HepG2 (cell line): Measurements from ENCODE around the gene ASB14. TPM values are rescaled to one million over a fixed set of nuclear protein-coding genes. Genes with fewer than 3 reads are reported as not detected.

Experiments used
- ATAC-seq: fragments of 200-7000 bp; cut with Tn5 transposase; 3 replicates; pipeline ENCODE4 v1.9.1; 2020; ENCODE audit warnings: mild to moderate bottlenecking, moderate library complexity
- BruUV-seq: library from RNA; stranded (reverse); fragments of 400-500 nt; replicated peaks from 2 replicates; lab custom pipeline; 2021; lab: Mats Ljungman, UMichigan
- CTCF ChIA-PET: fragments of 300-600 bp; formaldehyde crosslinking; extraction: SDS; loops from one replicate; lab custom pipeline; 2021; ENCODE audit warnings: low total read pairs, inconsistent platforms, low intra/inter-chr PET ratio; lab: Yijun Ruan, JAX
- POLR2A ChIA-PET: fragments of 350-600 bp; sonication (Branson Sonifier 250); formaldehyde crosslinking; loops from one replicate; lab custom pipeline; 2020; ENCODE audit warnings: antibody characterized with exemption, inconsistent platforms; lab: Yijun Ruan, JAX
- DNase-seq: peaks from one replicate; pipeline ENCODE4 v3.0.0-alpha.2; 2015; ENCODE audit warnings: low spot score
- FAIRE-seq: peaks from 3 replicates; lab custom pipeline; 2011; peaks lifted over from hg19 to GRCh38; lab: Jason Lieb, UNC
- H2AFZ ChIP-seq: one replicate; pipeline ENCODE4 v1.6.1; 2011; ENCODE audit warnings: low read length, inconsistent platforms
- H3K27ac ChIP-seq: fragments of 300-600 bp; 3 replicates; pipeline ENCODE4 v1.8.0; 2011; ENCODE audit warnings: mixed run types, mild to moderate bottlenecking, mixed read lengths, low read length, inconsistent platforms; ENCODE audit not compliant: insufficient read depth; ENCODE audit errors: extremely low read length
- H3K27me3 ChIP-seq, 2 experiments: fragments of 200-600 bp in 1 of 2; 2 replicates in 1 of 2; 3 replicates in 1 of 2; pipeline versions ENCODE4 v1.6.0 to v1.8.0; 2011; ENCODE audit warnings: low read length in 2 of 2, mild to moderate bottlenecking in 2 of 2, moderate library complexity in 2 of 2, inconsistent platforms in 1 of 2; ENCODE audit not compliant: insufficient read depth in 2 of 2, control insufficient read depth in 1 of 2
- H3K36me3 ChIP-seq, 2 experiments: fragments of 200-600 bp in 1 of 2; replicated peaks in 1 of 2; 2 replicates in 1 of 2; 3 replicates in 1 of 2; pipeline versions ENCODE4 v1.5.1 to v1.8.0; 2011; ENCODE audit warnings: low read length in 2 of 2, inconsistent platforms in 1 of 2; ENCODE audit not compliant: insufficient read depth in 2 of 2, control insufficient read depth in 1 of 2
- H3K4me1 ChIP-seq: 2 replicates; pipeline ENCODE4 v1.5.1; 2012; ENCODE audit warnings: low read length, inconsistent platforms; ENCODE audit not compliant: insufficient read depth
- H3K4me2 ChIP-seq: 2 replicates; pipeline ENCODE4 v1.6.0; 2011; ENCODE audit warnings: low read depth, low read length, inconsistent platforms
- H3K4me3 ChIP-seq, 3 experiments: fragments of 200-600 bp in 1 of 3; sonication (generic), shearing (Covaris generic) in 1 of 3; replicated peaks in 1 of 3; 2 replicates each; pipeline ENCODE4 v1.5.1; 2011 to 2016; ENCODE audit warnings: low read length in 3 of 3, inconsistent platforms in 2 of 3, low read depth in 2 of 3, mild to moderate bottlenecking in 2 of 3, control low read depth in 1 of 3, mixed read lengths in 1 of 3; ENCODE audit not compliant: insufficient read depth in 1 of 3
- H3K79me2 ChIP-seq: one replicate; pipeline ENCODE4 v1.6.1; 2011; ENCODE audit warnings: low read length, inconsistent platforms; ENCODE audit not compliant: insufficient read depth
- H3K9ac ChIP-seq: 2 replicates; pipeline ENCODE4 v1.6.0; 2011; ENCODE audit warnings: mild to moderate bottlenecking, low read depth, low read length, inconsistent platforms; ENCODE audit not compliant: insufficient read depth
- H3K9me3 ChIP-seq: 2 replicates; pipeline ENCODE4 v1.5.1; 2012; ENCODE audit warnings: mild to moderate bottlenecking, low read length
- H4K20me1 ChIP-seq: 2 replicates; pipeline ENCODE4 v1.6.0; 2011; ENCODE audit warnings: inconsistent platforms, mild to moderate bottlenecking, low read length, moderate library complexity; ENCODE audit not compliant: insufficient read depth
- ELK4 ChIP-seq: sonication (generic); formaldehyde crosslinking; IDR thresholded peaks from 2 replicates; pipeline ENCODE4 v1.9.0; 2021; ENCODE audit warnings: missing genetic modification reagents, borderline replicate concordance
- GPBP1L1 ChIP-seq: sonication (generic); formaldehyde crosslinking; IDR thresholded peaks from 2 replicates; pipeline ENCODE4 v1.5.0; 2020; ENCODE audit warnings: mild to moderate bottlenecking, missing genetic modification reagents
- MED1 ChIP-seq: sonication (generic); formaldehyde crosslinking; IDR thresholded peaks from 2 replicates; pipeline ENCODE4 v1.4.0; 2020; ENCODE audit warnings: missing genetic modification reagents
- MED13 ChIP-seq: sonication (generic); formaldehyde crosslinking; IDR thresholded peaks from 2 replicates; pipeline ENCODE4 v1.5.0; 2020; ENCODE audit warnings: missing genetic modification reagents
- PRPF4 ChIP-seq: fragments of 200-400 bp; formaldehyde crosslinking; IDR thresholded peaks from 2 replicates; pipeline ENCODE4 v1.6.1; 2016; ENCODE audit warnings: low read length, low read depth; ENCODE audit not compliant: poor library complexity, severe bottlenecking
- SALL2 ChIP-seq: sonication (generic); formaldehyde crosslinking; IDR thresholded peaks from 2 replicates; pipeline ENCODE4 v1.8.1; 2023; ENCODE audit warnings: mild to moderate bottlenecking, missing genetic modification reagents, inconsistent platforms
- SIX4 ChIP-seq: sonication (generic); formaldehyde crosslinking; IDR thresholded peaks from 2 replicates; pipeline ENCODE4 v1.4.0; 2020; ENCODE audit warnings: missing genetic modification reagents
- ZNF713 ChIP-seq: sonication (generic); formaldehyde crosslinking; IDR thresholded peaks from 2 replicates; pipeline ENCODE4 v1.4.0; 2020; ENCODE audit warnings: mild to moderate bottlenecking, missing genetic modification reagents
- WGBS: methylation state at CpG from one replicate; pipeline ENCODE4 v1.1.6; 2017; ENCODE audit warnings: low lambda C conversion rate; 5-methylcytosine and 5-hydroxymethylcytosine counted together
- in situ Hi-C: cut with HindIII; loops from 2 replicates; pipeline ENCODE4 v1.10.0; 2017; ENCODE audit warnings: low pct_unique_long_range_greater_than_20kb; ENCODE audit not compliant: extremely low pct_ligation_motif_present
- intact Hi-C: fragments of 100-400 bp; cut with micrococcal nuclease; formaldehyde crosslinking; loops from one replicate; pipeline ENCODE4 v1.10.0; 2022; ENCODE audit not compliant: unreplicated experiment
- polyA plus RNA-seq, 8 experiments: library from polyadenylated mRNA; depleted of rRNA in 3 of 8; stranded (reverse) in 7 of 8; unstranded in 1 of 8; fragments of >200 nt; fragmentation: Illumina TruSeq in 4 of 8; extraction: Trizol in 4 of 8; gene quantifications; 2 replicates each; pipeline versions ENCODE4 v1.2.1 to v1.2.3, GENCODE V29; 2011 to 2016; ENCODE audit warnings: low read depth in 4 of 8, missing spikeins in 1 of 8, mixed read lengths in 1 of 8; ENCODE audit not compliant: insufficient read depth in 1 of 8
- total RNA-seq, 5 experiments: library from RNA; depleted of rRNA; stranded (reverse); fragments of >200 nt; fragmentation: Illumina TruSeq; extraction: Trizol; gene quantifications; 2 replicates each; pipeline ENCODE4 v1.2.3, GENCODE V29; 2016; ENCODE audit warnings: low read depth in 1 of 5
- TF ChIP-seq, protein P1 (sequence below): sonication (generic); formaldehyde crosslinking; IDR thresholded peaks from 2 replicates; pipeline ENCODE4 v1.5.1; 2020; ENCODE audit warnings: missing genetic modification reagents, mild to moderate bottlenecking, borderline replicate concordance
- TF ChIP-seq, protein P2 (sequence below): sonication (generic); IDR thresholded peaks from 2 replicates; pipeline ENCODE4 v1.6.1; 2016; ENCODE audit warnings: low read depth, borderline replicate concordance
- TF ChIP-seq, protein P3 (sequence below): sonication (generic); formaldehyde crosslinking; IDR thresholded peaks from 2 replicates; pipeline ENCODE4 v1.9.0; 2022; ENCODE audit warnings: low read depth, missing genetic modification reagents

ASB14 gene
- total and polyA plus RNA-seq, 2 of the 13 experiments (the other 11 are each of a cell fraction or from before 2014, with no cell fraction given), result not detected

GRCh38 chr3:57281715-57282114 is 10.8 kb downstream of the ASB14 start:
- Histone ChIP-seq H3K27me3 (no peaks in the 10 kb centered on the region), H3K4me2 (no peak overlapping the region), H3K4me1 (no peaks in the 10 kb centered on the region), H3K36me3 (no peaks in the 10 kb centered on the region), H4K20me1 (no peaks in the 10 kb centered on the region), H3K4me3 (no peak overlapping the region), H3K27ac (no peak overlapping the region), H3K79me2 (no peaks in the 10 kb centered on the region), H3K9me3 (peaks cover 8% of the 10 kb centered on the region), H2AFZ (no peak overlapping the region), H3K9ac (no peak overlapping the region)
- no TSS peak for BruUV-seq
- in situ Hi-C loops, result no loop called here
- WGBS, result 5% methylated on average over 1 of the region's 1 CpG
- CTCF ChIA-PET, result no interaction called here
- intact Hi-C loops, result no loop called here
- TF ChIP-seq SALL2 (CRISPR knock-in tag) (no peak), PRPF4 (no peak), ZNF713 (CRISPR knock-in tag) (no peak), MED13 (CRISPR knock-in tag) (no peak), SIX4 (CRISPR knock-in tag) (no peak), MED1 (CRISPR knock-in tag) (no peak)
- TF ChIP-seq, protein P1, sequence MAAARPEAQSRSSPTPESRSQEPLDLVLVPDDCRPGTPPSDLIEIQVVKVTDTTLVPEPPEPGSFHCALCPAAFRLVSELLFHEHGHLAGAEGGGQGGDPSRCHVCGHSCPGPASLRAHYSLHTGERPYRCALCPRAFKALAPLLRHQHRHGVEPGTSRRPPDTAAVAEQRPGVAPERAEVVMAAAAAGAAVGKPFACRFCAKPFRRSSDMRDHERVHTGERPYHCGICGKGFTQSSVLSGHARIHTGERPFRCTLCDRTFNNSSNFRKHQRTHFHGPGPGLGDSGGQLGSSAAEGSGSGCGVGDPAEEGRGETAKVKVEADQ (CRISPR knock-in tag), result no peak
- TF ChIP-seq, protein P2, sequence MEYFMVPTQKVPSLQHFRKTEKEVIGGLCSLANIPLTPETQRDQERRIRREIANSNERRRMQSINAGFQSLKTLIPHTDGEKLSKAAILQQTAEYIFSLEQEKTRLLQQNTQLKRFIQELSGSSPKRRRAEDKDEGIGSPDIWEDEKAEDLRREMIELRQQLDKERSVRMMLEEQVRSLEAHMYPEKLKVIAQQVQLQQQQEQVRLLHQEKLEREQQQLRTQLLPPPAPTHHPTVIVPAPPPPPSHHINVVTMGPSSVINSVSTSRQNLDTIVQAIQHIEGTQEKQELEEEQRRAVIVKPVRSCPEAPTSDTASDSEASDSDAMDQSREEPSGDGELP, result no peak
- POLR2A ChIA-PET, result no interaction called here
- FAIRE-seq (no peak), ATAC-seq (no peak), DNase-seq (no peak)

DNA sequence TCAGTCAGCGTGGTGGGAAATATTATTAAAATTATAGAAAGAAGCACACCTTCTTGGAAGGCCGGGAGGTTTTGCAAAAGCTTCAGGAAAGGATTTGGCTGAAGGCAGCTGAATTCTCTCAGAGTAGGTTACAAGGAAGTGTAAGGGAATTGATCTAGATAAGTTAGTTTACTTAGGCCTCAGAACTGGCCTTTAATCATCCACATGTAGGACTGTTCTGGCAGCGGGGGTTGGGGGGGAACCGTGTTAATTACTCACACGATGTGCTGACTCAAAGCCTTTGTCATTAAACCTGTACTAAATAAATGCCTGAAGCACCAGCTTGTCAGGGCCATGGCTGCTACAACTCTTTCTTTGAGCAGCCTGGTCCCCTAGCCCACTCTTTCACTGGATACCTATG is 12.8 kb downstream of the ASB14 start:
- H3K27ac ChIP-seq, result no peak overlapping the region
- no peaks in the 10 kb centered on the region for H4K20me1 ChIP-seq
- H3K27me3 ChIP-seq, result no peaks in the 10 kb centered on the region
- no peaks in the 10 kb centered on the region; a peak in 1 of 5 replicates for H3K36me3 ChIP-seq
- DNase-seq, result no peak
- no peak overlapping the region for H3K4me3 ChIP-seq
- no peaks in the 10 kb centered on the region for H3K4me1 ChIP-seq
- H3K79me2 ChIP-seq, result no peaks in the 10 kb centered on the region
- 63% methylated on average over 5 of the region's 5 CpGs for WGBS
- no TSS peak for BruUV-seq
- H2AFZ ChIP-seq, result no peak overlapping the region
- 0 out of 2 replicates have a peak, but pooled peaks cover 4% of the 10 kb centered on the region for H3K9me3 ChIP-seq
- CTCF ChIA-PET, result no interaction called here
- no peak for ATAC-seq
- H3K9ac ChIP-seq, result no peak overlapping the region
- in situ Hi-C loops, result no loop called here
- intact Hi-C loops, result no loop called here
- POLR2A ChIA-PET, result no interaction called here
- no peak for FAIRE-seq
- no peak overlapping the region for H3K4me2 ChIP-seq
- TF ChIP-seq, protein P3, sequence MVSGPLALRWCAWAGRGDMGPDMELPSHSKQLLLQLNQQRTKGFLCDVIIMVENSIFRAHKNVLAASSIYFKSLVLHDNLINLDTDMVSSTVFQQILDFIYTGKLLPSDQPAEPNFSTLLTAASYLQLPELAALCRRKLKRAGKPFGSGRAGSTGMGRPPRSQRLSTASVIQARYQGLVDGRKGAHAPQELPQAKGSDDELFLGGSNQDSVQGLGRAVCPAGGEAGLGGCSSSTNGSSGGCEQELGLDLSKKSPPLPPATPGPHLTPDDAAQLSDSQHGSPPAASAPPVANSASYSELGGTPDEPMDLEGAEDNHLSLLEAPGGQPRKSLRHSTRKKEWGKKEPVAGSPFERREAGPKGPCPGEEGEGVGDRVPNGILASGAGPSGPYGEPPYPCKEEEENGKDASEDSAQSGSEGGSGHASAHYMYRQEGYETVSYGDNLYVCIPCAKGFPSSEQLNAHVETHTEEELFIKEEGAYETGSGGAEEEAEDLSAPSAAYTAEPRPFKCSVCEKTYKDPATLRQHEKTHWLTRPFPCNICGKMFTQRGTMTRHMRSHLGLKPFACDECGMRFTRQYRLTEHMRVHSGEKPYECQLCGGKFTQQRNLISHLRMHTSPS (CRISPR knock-in tag), result no peak
- TF ChIP-seq ELK4 (CRISPR knock-in tag) (no peak), GPBP1L1 (CRISPR knock-in tag) (no peak)
